NCI-H2196 treated with DMSO at 0.1 percent for 48 hours (cell line): ENCODE measurements around the gene RAMP1.
"Not testable (repeated sequence)": the region's sequence is repeated elsewhere in the genome, so short reads cannot be mapped to it uniquely, and the experiment has no call there.

Experiments used
- DNase-seq: peaks from one replicate; lab custom pipeline; 2025; ENCODE audit not compliant: unreplicated experiment; lab: John Stamatoyannopoulos, UW

RAMP1 gene

GRCh38 chr2:237863102-237863511 is 3.7 kb downstream of the RAMP1 start:
- no peak for DNase-seq

- DNase-seq = no peak
These were observed 4.4 kb downstream of the RAMP1 start for GRCh38 chr2:237863689-237864443.

GRCh38 chr2:237864444-237864931 is 5.1 kb downstream of the RAMP1 start:
- no peak for DNase-seq

GRCh38 chr2:237864940-237865622 is 5.7 kb downstream of the RAMP1 start:
- no peak for DNase-seq

- no peak for DNase-seq
These were observed 6.2 kb downstream of the RAMP1 start for GRCh38 chr2:237865623-237866041.

- DNase-seq = no peak
These were observed 6.7 kb downstream of the RAMP1 start for GRCh38 chr2:237866101-237866621.

GRCh38 chr2:237867465-237867864 is 8.0 kb downstream of the RAMP1 start:
- DNase-seq = no peak

GRCh38 chr2:237868074-237868473 is 8.7 kb downstream of the RAMP1 start:
- not testable (repeated sequence) for DNase-seq

- no peak for DNase-seq
These were observed 9.4 kb downstream of the RAMP1 start for GRCh38 chr2:237868631-237869342.

- no peak for DNase-seq
These were observed 10.1 kb downstream of the RAMP1 start for GRCh38 chr2:237869343-237870102.

- no peak for DNase-seq
These were observed 10.7 kb downstream of the RAMP1 start for GRCh38 chr2:237870126-237870525.

- no peak for DNase-seq
These were observed 11.6 kb downstream of the RAMP1 start for GRCh38 chr2:237870754-237871651.

GRCh38 chr2:237872178-237872887 is 12.9 kb downstream of the RAMP1 start:
- no peak for DNase-seq

GRCh38 chr2:237873421-237873831 is 14.0 kb downstream of the RAMP1 start:
- DNase-seq = no peak

- no peak for DNase-seq
These were observed 14.6 kb downstream of the RAMP1 start for GRCh38 chr2:237873897-237874551.

GRCh38 chr2:237874585-237875161 is 15.2 kb downstream of the RAMP1 start:
- DNase-seq = no peak

- no peak for DNase-seq
These were observed 16.0 kb downstream of the RAMP1 start for GRCh38 chr2:237875256-237876060.
